ENCODE measurements around the gene RPL15.

RPL15 gene

DNA sequence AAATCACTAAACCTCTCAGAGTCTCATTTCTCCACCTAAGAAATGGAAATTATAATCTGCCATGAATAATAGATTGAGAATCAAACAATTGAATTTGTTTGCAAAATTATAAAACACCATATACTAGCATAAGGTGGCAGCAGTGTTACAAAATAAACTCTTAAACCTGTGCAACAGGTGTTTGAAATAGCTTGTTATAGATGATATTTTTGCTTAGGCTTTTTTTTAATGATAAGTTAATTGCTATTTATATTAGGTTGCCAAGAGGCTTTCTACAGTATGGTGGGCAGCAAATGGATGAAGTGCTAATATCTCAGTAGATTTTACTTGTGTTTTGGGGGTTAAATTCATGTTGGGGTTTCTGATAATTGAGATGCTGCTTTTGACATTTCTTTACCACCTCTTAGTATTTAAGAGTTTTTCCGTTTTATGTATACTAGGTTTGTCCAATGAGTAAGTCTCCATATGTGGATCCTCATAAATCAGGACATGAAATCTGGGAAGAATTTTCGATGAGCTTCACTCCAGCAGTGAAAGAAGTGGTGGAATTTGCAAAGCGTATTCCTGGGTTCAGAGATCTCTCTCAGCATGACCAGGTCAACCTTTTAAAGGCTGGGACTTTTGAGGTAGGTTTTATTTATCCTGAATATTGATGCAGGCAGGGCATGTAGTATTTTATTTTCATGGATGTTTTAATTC is 47.8 kb downstream of the RPL15 start:
- no peak for DNase-seq

DNA sequence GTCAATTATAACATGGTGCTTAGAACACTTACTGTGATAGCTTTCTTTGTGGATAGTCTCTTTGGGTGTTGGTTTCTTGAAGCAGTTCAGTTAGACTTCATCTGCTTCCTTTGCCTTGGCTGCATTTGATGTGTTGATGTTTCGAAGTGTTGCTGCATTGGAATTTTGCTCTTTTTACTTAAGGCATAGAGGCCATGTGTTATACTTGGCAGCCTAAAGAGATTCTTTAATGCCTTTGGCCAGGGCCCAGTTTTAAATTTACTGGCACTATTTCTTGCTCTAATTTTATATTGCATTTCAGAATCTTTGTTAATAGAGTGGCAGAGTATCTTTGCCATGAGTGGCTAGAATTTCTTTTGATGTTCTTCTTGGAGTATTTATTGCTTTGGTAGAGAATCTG is 49.4 kb downstream of the RPL15 start:
- DNase-seq, result no peak

DNA sequence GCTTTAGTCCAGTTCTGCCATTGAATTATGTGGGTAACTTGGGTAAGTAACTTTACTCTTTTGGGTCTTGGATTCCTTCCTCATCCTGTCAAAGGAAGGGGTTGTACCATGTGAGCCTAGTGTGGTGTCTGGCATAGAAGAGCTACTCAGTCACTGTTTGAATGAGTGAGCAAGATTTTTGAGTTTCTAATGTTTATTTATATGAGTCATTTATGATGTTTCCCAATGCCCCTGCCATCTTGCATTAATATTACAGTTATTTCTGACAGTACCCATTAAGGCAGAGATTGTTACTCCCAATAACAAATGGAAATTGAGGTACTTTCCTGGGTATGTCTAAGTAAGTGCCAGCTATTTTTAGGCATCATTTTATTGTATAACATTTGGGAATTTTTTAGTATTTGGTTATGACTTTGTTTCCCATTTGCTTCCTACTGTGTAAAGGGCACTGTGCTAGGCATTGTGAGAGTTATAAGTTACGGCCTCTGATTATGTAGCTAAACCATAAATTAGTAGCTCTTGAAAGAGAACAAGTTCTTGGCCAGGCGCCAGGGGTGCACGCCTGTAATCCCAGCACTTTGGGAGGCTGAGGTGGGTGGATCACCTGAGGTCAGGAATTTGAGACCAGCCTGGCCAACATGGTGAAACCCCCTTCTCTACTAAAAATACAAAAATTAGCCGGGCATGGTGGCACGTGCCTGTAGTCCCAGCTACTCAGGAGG is 51.7 kb downstream of the RPL15 start:
- no peak for DNase-seq

DNA sequence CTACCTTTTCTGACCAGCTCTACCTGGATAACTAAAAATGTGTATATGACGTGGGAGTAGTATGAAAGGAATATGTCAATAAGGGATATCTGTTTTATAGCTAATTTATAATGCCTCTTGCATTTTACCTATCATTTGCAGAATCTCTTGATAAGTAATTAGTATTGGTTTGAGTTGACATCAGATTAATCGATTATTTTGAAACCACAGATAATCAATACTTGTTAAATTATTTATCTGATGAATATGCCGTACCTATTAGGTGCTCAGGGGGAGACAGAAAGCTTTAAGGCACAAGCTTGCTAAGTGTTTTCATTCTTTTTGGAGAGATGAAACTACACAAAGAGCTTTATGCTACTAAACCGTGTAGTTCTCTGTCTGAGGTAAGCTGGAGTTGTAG is 52.5 kb downstream of the RPL15 start:
- DNase-seq, result no peak

Measured in CD4-positive, alpha-beta T cell treated with Interferon alpha-2 for 1 hour (primary cell).